ENCODE data around the gene NRIP2. TPM values are rescaled to one million over a fixed set of nuclear protein-coding genes. Genes with fewer than 3 reads are reported as not detected.

Gene NRIP2
- total RNA-seq, 1 donor from 2014 or later = not detected

DNA sequence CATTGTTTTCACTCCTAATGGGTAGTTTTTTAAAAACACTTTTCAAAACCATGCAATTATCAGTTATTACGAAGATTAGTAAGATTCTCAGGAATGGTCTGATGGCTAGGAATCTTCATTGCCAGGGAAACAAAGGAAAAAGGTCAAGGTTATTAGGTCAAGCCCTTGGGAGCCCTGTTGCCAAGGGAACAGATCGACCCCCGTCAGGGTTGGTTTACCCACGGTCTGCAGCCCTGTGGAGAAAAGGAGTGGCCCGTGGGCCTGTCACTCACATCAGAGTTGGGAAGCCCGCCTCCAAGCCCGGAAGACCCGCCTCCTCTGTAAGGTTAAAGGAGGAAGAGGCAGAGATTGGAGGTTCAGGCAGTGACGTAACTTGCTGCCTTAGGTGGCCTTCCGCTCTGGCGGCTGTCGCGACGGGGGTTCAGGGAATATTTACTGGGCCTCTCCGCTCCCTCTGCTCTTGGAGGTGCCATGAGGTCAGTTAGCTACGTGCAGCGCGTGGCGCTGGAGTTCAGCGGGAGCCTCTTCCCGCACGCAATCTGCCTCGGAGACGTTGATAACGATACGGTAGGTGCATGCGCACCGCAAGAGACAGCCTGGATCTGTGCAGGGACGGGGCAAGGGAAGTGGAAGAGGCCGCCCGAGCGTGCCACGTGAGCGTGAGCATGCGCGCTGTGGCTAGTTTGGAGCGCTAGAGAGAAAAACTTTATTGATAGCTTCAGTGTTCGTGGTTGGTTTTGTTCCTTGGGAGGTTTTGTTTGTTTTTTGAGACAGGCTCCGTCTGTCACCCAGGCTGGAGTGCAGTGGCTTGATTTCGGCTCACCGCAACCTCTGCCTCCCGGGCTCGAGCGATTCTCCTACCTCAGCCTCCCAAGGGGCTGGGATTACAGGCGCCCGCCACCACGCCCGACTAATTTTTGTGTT lies 22.3 kb downstream of the NRIP2 start, which contains the start of gene ITFG2:
Gene ITFG2, plus strand, starts transcription at position 379 of the 924 bp plus-strand sequence. Its CDS starts 93 bp downstream, at position 472.
- FAIRE-seq = peak; percentile 79
- DNase-seq (ENCODE audit: low spot score in 2 of 2) = peak; percentile 81 to 92

DNA sequence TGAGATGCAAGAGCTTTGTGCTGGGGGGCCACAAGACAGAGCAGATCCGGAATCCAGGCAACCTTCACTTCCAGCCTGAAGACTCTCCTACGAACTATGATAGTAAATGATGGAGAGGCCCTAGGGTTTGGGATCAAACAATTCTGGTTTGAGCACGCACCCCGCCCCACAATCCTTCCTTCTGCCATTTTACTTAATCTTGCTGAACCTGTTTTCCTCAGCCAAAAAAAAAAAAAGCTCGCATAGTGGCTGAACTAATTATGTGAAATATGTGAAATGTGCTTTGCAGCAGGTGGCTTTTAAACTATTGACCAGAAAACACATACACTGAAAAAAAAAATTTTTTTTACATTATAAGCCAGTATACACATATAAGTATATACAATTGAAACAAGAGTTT lies 23.0 kb downstream of the NRIP2 start:
- no peak for FAIRE-seq
- DNase-seq (ENCODE audit: low spot score in 2 of 2) = no peak

DNA sequence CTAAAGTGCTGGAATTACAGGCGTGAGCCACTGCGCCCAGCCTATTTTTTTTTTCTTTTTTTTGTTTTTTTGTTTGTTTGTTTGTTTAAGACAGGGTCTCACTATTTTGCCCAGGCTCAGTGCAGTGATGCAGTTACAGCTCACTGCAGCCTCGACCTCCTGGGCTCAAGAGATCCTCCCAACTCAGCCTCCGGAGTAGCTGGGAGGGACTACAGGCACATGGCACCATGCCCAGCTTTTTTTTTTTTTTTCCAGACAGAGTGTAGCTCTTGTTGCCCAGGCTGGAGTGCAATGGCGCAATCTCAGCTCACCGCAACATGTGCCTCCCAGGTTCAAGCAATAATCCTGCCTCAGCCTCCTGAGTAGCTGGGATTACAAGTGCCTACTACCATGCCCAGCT lies 28.1 kb downstream of the NRIP2 start:
- no peak for FAIRE-seq
- DNase-seq (ENCODE audit: low spot score in 2 of 2) = no peak

DNA sequence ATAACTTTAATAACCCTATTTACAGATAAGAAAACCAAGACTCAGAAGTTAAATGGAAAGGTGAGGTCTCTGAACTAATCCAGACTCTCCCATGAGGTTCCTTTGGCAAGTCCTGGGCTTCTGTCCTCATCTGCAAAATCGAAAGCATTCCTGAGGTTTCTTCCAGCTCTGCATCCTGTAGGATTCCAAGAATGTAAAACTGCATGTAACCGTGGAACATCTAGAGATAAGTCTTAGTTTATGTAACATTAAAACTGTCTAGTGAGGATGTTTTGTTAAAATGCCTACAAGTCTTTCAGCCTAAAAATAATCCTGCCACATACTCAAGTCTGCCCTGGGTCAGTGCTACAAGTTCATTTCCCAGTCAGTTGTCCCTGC lies 29.7 kb downstream of the NRIP2 start:
- FAIRE-seq (no peak), DNase-seq (ENCODE audit: low spot score in 2 of 2) (no peak)

DNA sequence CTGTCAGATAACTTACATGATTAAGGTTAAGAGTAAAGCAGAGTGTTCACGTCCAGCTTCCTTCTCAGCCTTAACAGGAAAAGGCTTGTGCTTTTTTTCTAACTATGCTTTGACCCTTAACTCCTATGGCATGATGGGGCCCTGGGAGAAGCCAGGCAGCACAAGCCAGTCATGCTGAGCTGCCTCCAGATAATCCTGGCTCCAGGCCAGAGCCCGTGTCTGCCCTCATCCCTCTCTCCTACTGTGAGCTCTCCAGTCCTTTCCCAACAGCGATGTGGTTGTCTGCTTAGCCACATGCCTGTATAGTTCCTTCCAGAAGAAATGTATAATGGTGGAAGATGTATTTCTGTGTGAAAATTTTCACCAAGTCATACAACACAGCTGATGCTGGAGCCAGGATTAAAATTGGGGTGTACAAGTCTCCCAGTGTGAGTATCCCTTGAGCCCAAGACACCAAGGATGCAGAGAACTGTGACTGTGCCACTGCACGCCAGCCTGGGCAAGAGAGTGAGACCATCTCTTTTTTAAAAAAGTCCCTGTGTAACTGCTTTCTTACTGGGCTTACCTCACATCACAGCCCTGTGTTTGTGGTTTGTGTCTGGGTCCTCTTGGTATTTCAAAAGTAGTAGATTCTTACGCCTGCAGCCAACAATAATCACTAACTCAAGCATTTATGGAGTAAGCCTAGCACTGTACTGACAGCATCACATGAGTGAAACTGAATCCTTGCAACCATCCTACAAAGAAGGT lies 30.3 kb downstream of the NRIP2 start:
- DNase-seq (ENCODE audit: low spot score in 2 of 2) (peak in 1 of 2 donors; percentile 48), FAIRE-seq (no peak)

DNA sequence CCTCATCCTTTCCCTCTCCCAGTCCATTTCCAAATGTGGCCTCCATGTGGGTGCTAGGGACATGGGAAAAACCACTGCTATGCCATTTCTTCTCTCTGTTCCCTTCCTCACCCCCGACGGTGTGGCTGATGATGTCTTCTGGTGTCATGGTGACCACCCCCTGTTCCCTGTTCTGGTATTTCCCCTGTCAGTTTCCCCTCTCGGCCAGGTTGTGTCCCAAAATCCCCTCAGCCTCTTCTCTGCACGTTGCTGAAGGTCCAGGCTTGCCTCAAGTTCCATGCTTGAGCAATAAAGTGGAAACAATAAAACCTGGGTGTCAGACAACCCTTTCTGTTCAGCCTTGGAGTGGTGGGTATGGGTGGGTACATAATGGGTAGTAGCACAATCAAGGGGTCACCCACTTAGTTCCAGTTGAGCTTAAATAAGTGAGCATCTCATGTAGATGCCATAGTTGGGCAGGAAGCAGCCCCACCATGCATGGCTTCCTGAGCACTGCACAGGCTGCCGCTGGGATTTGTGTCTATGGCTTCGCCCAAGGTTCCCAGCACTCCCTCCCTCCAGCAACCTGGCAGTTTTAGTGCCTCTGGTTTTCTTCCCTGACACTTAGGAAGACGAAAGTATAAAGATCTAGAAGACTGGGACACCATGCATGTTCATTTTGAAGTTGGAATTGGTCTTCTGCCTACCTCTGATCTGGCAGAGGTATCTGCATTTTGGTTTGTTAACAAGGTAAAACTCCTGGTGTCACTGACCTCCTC lies 31.0 kb downstream of the NRIP2 start:
- no peak for FAIRE-seq
- no peak for DNase-seq (ENCODE audit: low spot score in 2 of 2)

DNA sequence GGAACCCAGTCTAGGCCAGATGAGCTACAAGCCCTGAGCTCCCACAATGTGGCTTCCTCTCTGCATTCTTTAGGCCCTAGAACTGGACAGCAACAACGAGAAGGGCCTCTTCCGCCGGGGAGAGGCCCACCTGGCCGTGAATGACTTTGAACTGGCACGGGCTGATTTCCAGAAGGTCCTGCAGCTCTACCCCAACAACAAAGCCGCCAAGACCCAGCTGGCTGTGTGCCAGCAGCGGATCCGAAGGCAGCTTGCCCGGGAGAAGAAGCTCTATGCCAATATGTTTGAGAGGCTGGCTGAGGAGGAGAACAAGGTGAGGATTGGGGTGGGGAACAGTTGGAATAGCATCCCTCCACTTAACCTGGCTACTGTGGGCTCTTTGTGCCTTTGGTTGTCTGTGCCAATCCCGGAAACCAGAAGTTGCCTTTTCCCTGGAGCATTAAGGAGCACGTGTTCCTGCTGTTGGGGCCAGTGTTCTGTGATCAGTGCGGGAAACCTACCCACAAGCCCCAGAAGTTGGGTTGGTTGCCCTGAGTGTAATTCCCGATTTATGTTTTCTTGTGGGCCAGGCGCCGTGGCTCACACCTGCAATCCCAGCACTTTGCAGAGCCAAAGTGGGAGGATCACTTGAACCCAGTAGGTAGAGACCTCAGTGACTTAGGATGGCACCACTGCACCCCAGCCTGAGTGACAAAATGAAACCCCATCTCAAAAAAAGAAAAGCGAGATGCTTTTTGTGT lies 33.6 kb downstream of the NRIP2 start:
- FAIRE-seq (no peak), DNase-seq (ENCODE audit: low spot score in 2 of 2) (no peak)

DNA sequence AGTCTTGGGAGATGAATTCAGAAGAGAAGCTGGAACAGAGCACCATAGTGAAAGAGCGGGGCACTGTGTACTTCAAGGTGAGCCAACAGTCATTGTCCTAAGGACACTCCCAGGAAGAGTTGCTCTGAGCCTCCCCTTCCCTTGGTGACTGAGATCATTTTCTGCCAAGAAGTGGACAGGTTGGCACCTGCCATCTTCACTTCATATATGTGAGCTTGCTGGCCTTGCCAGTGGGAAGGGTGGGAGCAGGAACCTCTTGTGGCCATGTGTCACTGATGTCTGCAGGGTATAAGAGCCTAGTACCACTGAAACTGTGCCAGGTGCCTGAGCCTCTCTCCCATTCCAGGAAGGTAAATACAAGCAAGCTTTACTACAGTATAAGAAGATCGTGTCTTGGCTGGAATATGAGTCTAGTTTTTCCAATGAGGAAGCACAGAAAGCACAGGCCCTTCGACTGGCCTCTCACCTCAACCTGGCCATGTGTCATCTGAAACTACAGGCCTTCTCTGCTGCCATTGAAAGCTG lies 34.7 kb downstream of the NRIP2 start:
- no peak for DNase-seq (ENCODE audit: low spot score in 2 of 2)
- FAIRE-seq = no peak

DNA sequence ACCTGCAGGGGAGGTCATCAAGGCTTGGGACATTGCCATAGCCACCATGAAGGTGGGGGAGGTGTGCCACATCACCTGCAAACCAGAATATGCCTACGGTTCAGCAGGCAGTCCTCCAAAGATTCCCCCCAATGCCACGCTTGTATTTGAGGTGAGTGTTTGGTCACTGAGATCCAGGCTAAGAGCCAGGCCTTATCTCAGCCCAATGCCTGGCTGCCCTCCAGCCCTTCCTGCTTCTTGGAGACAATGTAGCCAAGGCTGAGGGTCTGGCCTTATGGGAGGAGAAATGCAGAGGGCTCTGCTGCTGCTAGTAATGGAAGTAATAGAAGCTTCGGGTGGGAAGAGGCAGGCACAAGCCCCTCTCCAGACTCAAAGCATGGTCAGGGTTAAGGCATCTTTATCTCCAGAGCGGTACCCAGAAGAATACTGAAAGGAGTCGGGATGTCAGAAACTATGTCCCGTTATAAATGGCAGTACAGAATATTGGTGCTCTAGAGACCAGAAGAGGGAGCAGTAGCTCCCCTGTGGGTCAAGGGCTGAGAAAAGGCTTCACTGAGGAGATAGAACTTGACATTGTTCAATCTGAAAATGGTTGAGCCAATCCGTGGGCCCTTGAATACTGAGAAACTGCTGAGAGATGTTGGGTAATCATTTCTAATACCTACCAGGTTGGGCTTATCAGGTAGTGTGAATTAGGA lies 37.0 kb downstream of the NRIP2 start:
- DNase-seq (ENCODE audit: low spot score in 2 of 2) = no peak
- no peak for FAIRE-seq

DNA sequence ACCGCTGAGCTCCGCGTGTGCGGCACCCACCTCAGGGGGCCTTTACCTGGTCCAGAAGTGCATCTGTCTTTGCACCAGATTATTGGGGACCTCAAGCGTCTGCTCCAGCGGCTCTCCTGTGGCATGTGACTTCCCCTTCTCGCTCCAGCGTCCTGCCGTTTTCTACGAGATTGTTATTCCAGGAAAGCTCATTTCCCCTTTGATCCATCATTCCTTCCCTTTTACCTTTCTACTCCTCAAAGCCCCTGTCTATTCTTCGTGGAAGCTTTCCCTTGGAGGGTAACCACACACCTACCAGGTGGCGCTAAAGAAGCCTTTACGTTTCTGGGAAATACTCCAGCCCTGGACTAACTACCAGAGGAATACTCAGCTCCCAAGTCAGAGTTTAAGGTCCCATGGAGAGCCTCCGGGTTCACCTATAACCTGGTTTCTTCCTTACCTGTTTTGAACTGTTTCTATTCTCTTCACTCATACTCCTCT lies 38.6 kb downstream of the NRIP2 start:
- no peak for DNase-seq (ENCODE audit: low spot score in 2 of 2)
- no peak for FAIRE-seq

DNA sequence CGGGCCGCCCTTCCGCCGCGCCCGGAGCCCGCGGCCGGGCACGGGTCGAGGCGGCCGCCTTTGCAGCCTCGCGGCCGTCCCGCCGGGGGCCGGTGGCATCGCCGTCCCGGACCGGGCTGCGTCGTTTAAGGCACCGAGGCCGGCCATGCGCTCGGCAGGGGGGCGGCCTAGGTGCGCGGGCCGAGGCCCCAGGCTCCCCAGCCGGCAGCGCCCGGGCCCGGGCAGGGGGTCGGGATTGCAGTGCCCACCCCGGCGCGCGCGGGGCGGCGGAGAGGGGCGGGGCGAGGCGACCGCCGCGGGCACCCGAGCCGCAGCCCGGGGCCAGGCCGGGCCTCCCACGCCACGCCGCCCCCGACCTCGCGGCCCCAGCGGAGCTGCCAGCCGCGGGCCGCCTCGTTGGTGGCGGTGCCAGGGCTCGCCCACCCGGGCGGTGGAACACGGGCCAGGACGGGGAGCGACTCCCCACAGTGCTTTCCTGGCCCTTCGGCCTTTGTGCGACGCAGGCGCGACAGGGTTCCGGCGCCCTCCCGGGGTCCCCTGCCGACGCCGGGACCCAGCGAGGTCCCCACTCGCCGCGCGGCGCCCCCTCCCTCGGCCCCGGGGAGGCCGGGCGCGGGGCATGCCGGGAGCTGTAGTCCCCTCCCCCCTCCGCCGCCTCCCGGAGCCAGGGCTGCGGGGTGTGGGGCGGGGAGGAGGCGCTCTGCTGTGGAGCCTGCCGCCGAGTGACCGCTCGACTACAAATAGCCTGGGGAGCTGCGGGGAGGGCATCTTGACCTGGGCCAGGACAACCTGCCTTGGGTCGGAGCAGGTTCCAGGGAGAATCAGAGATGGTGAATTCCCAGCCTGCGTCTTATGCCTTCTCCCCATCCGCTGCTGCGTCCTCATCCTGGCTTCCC lies 39.3 kb downstream of the NRIP2 start:
- FAIRE-seq = no peak
- peak; percentile 90 to 96 for DNase-seq (ENCODE audit: low spot score in 2 of 2)

DNA sequence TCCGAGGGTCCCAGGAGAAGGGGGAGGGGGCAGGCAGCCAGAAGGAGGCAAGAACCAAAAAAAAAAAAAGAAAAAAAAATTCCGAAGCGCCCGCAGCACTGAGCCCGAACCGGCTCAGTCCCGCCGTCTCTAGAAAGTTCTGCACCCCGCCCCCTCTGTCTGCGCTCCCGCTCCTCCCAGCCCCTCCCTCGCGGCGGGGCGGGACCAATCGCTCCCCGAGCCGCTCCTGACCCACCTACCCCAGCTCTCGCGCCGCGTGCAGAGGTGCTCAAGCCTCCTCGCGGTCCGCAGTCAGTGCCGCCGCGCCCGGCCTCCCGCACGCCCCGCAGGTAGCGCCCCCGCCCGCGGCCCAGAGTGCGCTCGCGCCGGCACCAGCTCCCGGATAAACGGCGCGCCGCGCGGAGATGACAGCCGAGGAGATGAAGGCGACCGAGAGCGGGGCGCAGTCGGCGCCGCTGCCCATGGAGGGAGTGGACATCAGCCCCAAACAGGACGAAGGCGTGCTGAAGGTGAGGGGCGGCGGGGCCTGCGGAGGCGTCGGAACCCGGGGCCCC lies 40.0 kb downstream of the NRIP2 start, which contains the start of gene FKBP4:
Gene FKBP4, plus strand, starts transcription at position 235 of the 554 bp plus-strand sequence. Its CDS starts 170 bp downstream, at position 405.
- peak; percentile 97 to 98 for DNase-seq (ENCODE audit: low spot score in 2 of 2)
- FAIRE-seq = no peak

DNA sequence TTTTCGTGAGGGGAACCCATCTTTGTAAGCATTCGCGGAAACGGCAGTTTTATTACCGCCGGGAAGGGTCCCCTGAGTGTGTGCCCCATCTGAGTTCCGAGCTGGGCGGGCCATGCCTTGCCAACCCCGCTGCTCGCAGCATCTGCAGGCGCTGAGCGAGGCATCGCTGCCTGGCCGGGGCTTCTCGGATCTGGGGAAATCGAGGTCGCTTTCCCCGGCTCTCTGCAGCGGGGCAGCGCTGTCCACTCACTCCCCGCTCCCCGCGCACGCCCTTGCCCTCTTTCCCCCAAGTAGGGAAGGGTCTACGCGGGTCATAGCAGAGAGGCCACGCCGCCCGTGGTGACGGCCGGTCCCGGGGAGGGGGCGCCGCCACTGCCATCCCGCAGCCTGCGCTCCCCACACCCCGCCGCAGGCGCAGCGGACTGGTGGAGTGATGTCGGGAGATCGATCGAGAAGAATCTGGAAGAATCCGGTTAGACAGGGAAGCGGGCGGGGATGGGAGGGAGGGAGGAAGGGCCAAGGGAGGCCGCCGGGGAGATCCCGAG lies 40.6 kb downstream of the NRIP2 start:
- FAIRE-seq = no peak
- DNase-seq (ENCODE audit: low spot score in 2 of 2) = peak in 1 of 2 donors; percentile 52

DNA sequence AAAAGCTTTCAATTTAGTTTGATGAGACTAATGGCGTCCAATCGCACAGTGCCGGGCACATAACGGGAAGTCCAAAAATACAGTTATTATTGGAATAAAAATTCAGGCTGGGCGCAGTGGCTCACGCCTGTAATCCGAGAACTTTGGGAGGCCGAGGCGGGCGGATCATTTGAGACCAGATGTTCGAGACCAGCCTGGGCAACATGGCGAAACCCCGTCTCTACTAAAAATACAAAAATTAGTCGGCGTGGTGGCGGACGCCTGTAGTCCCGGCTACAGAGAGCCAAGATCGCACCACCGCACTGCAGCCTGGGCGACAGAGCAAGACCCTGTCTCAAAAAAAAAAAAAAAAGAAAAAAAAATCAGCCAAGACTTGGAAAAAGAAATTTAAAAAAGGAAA lies 41.3 kb downstream of the NRIP2 start:
- FAIRE-seq (no peak), DNase-seq (ENCODE audit: low spot score in 2 of 2) (no peak)

DNA sequence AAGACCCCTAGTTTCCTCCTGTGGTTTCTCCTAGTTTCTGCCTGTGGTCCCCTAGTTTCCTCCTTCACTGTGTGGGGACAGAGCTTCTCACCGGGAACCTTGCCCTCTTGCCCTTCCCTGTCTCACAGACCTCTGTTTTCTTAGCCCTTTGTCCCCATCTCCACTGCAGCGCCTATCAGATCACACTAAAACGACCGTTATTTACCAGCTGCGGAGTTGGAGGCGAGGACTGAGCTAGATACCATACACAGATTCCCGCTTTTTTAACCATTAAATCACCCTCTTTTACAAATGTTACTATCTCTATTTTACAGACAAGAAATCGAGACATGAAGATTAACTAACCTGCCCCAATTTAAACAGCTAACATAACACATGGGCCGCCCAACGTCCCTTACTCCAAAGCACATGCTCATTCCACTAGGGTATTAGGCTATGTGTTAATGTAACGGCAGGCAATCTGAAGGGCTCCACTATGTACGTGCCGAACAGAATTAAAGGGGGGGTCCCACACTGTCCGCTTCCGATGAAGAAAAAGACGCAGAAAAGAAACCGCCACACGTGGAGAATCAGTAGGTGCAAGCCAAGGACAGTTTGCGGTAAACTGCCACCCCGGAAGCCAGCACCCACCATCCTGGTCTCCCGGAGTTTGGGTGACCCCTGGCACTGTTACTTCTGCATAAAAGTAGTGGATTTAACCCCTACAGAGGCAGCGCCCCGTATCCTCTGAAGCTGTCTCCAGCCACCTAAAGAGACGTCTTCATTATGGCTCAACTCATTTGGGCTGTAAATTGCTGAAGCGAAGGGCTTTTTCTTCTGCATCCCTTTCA lies 41.9 kb downstream of the NRIP2 start:
- FAIRE-seq (no peak), DNase-seq (ENCODE audit: low spot score in 2 of 2) (no peak)

DNA sequence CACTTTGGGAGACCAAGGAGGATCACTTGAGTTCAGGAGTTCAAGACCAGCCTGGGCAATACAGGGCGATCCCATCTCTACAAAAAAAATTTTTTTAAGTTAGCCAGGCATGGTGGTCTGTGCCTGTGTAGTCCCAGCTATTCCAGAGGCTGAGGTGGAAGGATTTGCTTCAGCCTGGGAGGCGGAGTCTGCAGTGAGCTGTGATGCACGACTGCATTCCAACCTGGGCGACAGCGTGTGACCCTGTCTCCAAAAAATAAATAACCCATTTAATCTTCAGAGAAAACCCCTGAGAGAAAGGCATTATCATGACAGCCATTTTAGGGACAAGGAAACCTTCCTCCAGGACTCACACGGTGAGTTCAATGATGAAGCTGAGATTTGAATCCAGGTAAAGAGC lies 43.7 kb downstream of the NRIP2 start:
- DNase-seq (ENCODE audit: low spot score in 2 of 2) (no peak), FAIRE-seq (no peak)

Data from frontal cortex (tissue), 4 donors.